Measurements from ENCODE around the gene RXRA.

Gene RXRA

DNA sequence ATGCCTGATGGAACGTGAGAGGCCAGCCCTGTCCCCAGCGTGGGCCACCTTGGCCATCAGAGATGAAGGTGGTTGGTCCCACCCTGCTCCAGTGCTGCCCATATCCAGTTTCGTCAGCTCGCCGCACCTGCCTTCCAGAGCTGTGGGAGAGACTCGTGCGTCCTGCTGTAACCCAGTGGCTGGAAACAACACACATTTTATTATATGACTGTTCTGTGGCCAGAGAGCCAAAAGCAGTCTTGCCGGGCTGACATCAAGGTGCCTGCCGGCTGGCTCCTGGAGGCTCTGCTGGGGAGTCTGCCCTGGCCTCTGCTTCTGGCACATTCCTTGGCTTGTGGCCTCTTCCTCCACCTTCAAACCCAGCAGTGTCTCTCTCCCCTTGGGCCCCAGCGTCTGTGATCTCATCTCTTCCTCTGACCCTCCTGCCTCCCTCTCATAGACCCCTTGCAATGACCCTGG lies 94.7 kb downstream of the RXRA start:
- DNase-seq, result no peak

- DNase-seq, result no peak
Measured at GRCh38 chr9:134421888-134422287, 95.6 kb downstream of the RXRA start.

GRCh38 chr9:134422301-134423090 lies 96.2 kb downstream of the RXRA start:
- DNase-seq, result no peak

DNA sequence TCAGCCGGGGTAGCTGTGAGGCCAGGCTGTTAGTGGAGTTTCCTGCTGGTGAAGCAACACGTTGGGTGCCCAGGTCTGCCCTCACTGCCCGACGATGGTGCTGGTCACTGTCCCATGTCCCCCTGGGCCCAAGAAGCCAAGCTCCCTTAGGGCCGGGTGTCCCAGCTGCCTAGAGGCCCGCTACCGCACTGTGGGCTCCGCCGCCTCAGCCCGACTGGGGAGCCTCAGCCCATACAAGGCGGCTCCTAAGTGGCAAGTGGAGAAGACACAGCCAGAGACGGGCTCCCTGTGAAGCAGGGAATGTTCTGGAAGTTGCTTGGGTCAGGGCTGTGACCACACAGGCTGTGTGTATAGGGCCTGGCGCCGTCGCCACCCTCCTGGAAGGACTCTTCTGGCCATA lies 96.9 kb downstream of the RXRA start:
- DNase-seq, result no peak

DNA sequence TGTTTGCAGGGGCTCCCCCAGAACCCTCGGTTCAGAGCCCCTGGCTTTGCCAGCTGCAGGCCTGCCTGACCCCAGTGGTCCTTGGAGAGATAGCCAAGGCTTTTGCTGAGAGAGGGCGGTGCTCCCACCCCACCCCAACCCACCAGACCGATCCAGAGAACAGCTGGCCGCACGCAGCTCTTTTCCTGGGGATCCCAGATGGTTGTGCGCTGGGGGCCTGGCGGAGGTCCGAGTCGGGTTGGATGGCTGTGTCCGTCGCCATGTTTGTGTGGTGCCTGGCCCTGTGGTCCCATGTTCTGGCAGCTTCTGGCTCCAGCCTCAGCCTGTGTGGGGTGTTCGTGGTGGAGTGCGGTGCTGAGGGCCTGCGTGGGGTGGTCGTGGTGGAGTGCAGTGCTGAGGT lies 97.5 kb downstream of the RXRA start:
- no peak for DNase-seq

GRCh38 chr9:134424818-134425217 lies 98.6 kb downstream of the RXRA start:
- no peak for DNase-seq

- no peak for DNase-seq
Measured at GRCh38 chr9:134425401-134425800, 99.1 kb downstream of the RXRA start.

- no peak for DNase-seq
Measured at GRCh38 chr9:134425812-134426211, 99.6 kb downstream of the RXRA start.

DNA sequence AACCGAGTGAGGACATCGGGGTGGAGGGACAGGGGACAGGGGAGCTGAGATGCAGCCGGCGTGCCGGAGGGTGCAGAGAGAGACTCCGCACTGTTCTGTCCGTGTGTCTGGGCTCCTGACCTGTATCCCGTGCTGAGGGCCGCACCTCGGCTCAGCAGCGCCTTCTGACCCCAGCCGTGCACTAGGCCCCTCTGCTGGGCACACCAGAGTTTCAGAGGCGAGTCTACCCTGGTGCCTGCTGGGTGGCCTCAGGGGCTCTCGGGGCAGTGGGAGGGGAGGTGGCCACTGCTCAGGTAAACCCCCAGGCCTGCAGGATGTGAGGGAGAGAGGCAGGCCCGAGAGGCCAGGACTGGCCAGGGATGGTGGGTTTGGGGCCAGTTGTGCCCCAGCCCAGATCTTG lies 100.2 kb downstream of the RXRA start:
- DNase-seq, result no peak

DNA sequence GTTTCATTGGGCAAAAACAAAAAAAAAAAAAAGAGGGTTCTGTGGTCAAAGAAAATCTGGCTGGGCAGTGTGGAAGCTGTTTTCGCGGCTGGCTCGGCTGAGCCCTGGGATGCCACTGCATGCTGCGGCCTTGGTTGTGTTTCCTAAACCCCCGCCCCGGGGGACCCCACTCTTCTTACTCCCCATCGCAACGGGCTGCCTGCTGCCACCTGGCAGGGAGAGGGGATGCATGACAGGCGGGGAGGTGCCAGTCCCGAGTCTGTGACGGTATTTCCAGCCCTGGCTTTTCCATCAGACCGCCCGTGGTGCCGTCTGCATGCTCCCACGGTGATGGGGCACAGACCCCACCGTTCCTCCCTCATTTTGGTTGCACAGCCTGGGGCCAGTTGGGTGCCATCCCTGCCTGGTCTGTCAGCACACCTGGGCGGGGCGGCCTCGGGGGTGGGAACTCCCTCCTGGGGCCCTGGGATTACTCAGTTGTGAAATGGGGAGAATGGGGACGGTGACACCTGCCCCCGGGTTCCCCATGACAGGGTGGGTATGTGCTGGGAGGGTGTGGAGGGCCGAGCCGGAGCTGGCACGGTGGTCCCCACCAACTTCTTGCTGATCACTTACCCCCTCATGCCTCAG lies 101.0 kb downstream of the RXRA start:
- DNase-seq, result no peak

- no peak for DNase-seq
Measured at GRCh38 chr9:134428559-134428958, 102.3 kb downstream of the RXRA start.

- no peak for DNase-seq
Measured at GRCh38 chr9:134429007-134429406, 102.8 kb downstream of the RXRA start.

DNA sequence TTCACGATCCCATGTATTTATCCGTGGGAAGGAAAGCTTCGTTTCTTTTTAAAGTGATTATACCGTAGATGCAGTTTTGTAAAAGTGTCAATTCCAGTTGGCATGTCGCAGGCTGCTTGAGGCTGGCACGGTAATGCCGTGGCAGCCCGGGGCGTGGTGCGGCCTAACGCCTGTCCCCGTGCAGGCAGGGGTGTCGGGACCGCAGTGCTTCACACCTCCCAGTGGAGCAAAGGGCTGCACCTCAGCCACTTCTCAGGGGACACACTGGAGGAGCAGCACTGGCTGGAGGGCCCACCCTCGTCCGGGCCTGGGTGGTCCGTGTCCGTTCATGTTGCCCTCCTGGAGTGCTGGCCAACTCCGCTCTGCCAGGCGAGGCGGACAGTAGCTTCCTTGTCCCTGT lies 103.2 kb downstream of the RXRA start:
- no peak for DNase-seq

DNA sequence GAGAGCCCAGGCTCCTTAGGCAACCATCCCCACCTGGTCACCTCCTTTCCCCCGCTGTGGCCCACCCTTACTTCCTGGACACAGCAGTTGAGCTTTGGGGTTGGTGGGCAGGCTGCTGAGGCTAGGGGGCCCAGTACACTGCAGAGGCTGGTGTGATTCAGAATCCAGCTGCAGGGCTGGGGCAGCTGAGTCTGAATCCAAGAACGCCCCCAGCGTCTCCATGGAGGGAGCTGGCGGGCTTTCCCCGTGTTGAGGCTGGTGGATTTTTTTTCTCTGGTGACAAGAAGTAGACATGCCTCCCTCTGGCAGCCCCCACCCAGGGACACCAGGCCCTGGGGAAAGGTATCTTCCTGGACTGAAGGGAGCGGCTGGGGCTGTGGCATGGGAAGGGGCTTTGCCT lies 104.8 kb downstream of the RXRA start:
- no peak for DNase-seq

- no peak for DNase-seq
Measured at GRCh38 chr9:134431626-134432025, 105.4 kb downstream of the RXRA start.

GRCh38 chr9:134432471-134432870 lies 106.2 kb downstream of the RXRA start:
- DNase-seq, result no peak

GRCh38 chr9:134433101-134433500 lies 106.8 kb downstream of the RXRA start:
- no peak for DNase-seq

DNA sequence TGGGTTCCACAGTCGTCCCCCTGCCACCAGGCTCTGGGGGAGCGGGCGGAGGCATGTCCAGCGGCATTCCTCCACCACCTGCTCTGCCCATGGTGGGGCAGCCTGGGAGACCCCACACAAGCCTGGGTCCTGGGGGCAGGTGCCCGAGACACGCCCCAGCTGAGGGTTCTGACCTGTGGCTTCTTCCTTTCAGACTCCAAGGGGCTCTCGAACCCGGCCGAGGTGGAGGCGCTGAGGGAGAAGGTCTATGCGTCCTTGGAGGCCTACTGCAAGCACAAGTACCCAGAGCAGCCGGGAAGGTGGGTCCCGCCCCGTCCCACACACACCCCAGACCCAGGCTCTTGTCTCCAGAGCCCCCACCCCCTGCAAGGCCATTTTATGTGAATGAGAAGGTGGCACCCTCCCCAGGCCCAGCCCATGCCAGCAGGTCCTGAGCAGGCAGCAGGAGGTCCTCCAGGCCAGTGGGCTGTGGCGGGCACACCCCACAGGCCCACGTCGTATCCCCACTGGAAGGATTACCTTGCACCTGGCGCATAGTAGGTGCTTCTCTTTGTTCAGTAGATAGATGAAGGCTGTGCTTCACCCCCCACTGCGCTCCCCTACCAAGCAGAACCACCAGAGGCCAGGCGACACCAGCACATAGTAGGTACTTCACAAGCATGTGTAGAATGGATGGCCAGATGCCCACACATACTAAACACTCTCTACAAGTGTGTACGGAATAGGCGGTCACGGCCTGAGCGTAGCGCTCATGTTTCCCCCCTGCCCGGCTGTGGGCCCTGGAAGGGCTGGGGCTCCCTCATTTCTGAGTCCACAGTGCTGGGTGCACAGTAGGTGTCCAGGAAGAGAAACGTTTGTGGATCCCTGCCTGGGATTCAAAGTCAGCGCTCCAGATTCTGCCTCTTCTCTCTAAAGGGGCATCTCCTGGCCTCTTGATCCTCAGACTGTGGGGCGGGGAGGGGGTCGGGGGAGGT lies 107.9 kb downstream of the RXRA start:
- no peak for DNase-seq

DNA sequence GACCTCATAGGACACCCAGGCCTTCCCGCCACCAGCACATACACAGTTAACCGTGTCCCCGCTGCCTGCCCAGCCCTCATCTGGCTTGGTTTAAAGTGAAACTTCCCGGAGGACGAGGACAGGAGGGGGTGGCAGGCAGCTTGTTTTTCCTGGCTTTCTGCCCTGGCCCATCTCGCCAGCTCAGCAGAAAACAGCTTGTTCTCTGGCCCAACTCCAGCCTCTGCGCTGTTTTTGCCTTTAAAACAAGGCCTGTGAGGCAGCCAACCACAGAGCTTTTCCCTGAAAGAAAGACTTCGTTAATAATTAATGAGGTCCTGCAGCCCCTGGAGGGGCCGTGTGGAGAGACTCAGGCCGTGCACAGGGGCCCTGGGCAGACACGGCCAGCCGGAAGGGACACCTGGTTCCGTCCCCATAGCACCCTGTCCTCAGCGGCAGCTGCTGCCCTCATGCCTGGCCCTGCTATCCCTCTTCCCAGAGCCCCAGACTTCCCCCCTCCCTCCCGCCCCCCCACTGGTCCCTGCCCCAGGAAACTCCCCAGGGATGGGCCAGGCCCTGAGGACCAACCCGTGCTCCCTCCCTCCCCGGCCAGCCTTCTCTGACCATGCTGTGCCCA lies 108.7 kb downstream of the RXRA start:
- peak; percentile 16 for DNase-seq

DNA sequence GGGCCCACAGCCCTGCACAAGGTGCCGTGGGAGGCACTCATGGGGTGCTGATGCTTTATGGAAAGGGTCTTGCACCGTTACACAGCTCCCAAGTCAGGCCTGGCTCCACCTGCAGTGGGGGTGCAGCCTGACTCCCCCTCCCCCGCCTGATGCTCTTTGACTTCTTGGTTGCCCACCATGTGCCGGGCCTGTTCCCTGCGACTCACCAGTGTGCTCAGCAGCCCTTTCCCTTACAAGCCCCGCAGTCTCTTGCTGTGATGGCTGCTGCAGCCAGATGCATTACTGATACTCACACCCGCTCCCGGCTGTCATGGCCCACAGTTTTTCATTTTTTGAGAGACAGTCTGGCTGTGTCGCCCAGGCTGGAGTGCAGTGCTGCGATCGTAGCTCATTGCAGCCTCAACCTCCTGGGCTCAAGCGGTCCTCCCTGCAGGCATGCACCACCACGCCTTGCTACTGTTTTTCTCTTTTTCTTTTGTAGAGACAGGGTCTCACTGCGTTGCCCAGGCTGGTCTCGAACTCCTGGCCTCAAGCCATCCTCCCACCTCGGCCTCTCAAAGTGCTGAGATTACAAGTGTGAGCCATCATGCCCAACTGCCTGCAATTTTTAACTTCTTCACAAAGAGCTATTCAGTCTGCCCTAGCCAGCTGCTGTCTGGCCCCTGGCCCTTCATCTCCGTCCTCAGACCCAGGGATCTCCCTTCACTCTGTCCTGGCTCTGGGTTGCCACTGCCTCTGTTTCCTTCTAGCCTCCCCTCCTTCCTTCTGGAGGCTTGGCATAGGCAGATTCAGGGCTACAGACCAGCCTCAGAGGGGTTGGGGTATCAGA lies 109.5 kb downstream of the RXRA start:
- DNase-seq, result no peak

DNA sequence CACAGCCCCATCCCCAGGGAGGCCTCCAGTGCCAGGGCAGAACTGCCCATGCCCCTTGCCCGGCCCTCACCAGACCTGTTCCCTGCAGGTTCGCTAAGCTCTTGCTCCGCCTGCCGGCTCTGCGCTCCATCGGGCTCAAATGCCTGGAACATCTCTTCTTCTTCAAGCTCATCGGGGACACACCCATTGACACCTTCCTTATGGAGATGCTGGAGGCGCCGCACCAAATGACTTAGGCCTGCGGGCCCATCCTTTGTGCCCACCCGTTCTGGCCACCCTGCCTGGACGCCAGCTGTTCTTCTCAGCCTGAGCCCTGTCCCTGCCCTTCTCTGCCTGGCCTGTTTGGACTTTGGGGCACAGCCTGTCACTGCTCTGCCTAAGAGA lies 110.1 kb downstream of the RXRA start:
- no peak for DNase-seq

DNA sequence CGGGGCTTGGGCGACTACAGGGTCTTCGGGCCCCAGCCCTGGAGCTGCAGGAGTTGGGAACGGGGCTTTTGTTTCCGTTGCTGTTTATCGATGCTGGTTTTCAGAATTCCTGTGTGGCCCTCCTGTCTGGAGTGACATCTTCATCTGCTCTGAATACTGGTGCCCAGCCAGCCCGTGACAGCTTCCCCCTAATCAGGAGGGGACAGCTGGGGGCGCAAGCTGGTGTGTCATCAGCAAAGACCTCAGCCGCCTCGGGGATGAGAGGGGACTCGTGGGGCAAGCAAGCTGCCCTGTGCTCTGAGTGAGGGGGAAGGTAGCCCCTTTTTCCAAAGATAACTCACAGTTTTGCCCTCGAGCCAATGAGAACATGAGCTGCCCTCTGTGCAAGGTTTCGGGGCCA lies 110.7 kb downstream of the RXRA start:
- no peak for DNase-seq
